ENCODE results near the gene KCNIP1. TPM values are rescaled to one million over a fixed set of nuclear protein-coding genes. Genes with fewer than 3 reads are reported as not detected.

KCNIP1 gene
- total and polyA plus RNA-seq, 2 of the 8 experiments (the other 6 are each of a cell fraction or from before 2014, with no cell fraction given) = 0.52 to 0.83 TPM

DNA sequence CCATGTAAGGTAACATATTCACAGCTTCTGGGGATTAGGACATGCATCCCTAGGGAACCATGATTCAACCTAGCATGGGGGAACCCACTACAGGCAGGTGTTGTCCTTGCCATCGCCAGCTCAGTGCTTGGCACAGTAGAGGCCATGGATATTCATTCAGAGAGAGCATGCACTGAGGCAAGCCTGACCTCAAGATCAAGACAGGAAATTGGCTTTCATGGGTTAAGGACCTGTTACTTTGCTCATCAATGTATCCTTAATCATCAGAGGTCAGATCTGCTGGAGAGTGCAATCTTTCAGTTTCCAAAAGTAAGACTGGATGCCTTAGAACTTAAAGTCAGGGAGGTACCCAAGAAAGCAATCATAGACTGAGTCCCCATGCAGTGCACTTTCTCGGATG, 84.0 kb downstream of the KCNIP1 start:
- H3K56ac ChIP-seq (replicated peaks; ENCODE audit: insufficient read length, low read depth, low read length) = no peak overlapping the region
- no peak overlapping the region for H2BK5ac ChIP-seq (ENCODE audit: low read depth, low read length)
- H3K4me2 ChIP-seq (ENCODE audit: insufficient read depth in 1 of 2, low read depth in 2 of 2, low read length in 2 of 2) = no peak overlapping the region
- no peak overlapping the region for H4K8ac ChIP-seq (ENCODE audit: extremely low read depth, insufficient read depth, low read length)
- ChIA-PET CTCF (ENCODE audit: partially characterized antibody) (interaction anchor here (1.0 to 3.0 kb wide), 7 partner anchors 9 to 314 kb away, joined by 3 to 18 read pairs (median 3); no protein-coding TSS in a partner anchor), POLR2A (ENCODE audit: partially characterized antibody) (no interaction called here)
- no peak overlapping the region for H3K27ac ChIP-seq (ENCODE audit: low read depth, low read length)
- H3K18ac ChIP-seq (ENCODE audit: extremely low read depth, low read length) = no peak overlapping the region
- no peaks in the 10 kb centered on the region for H3K27me3 ChIP-seq (replicated peaks in 1 of 4; ENCODE audit: control insufficient read depth in 3 of 4, extremely low read depth in 1 of 4, insufficient read depth in 3 of 4, low read length in 3 of 4)
- no peak overlapping the region for H2BK120ac ChIP-seq (replicated peaks; ENCODE audit: low read depth, low read length)
- H2BK15ac ChIP-seq (ENCODE audit: low read length) = no peak overlapping the region
- no peak overlapping the region for H3K4me3 ChIP-seq (ENCODE audit: extremely low read depth in 1 of 4, insufficient read depth in 2 of 4, low read depth in 3 of 4, low read length in 4 of 4)
- no peak overlapping the region for H4K91ac ChIP-seq (replicated peaks; ENCODE audit: insufficient read length, low read length)
- 43% methylated on average over 2 of the region's 2 CpGs; no CpG with 5 or more reads in 1 of the 2 experiments for WGBS, 2 experiments (ENCODE audit: extremely low coverage in 1 of 2, insufficient coverage in 1 of 2, insufficient read length in 1 of 2, insufficient replicate concordance in 2 of 2, low coverage in 1 of 2, low lambda C conversion rate in 2 of 2, missing lambda C conversion rate in 1 of 2)
- no peaks in the 10 kb centered on the region for H3K79me2 ChIP-seq (ENCODE audit: control insufficient read depth in 1 of 2, insufficient read depth in 2 of 2, low read length in 2 of 2)
- H2BK12ac ChIP-seq (ENCODE audit: low read depth, low read length) = no peak overlapping the region
- H3K23me2 ChIP-seq (ENCODE audit: low read depth, low read length) = no peaks in the 10 kb centered on the region
- H3K9me3 ChIP-seq (ENCODE audit: insufficient read depth in 2 of 2, low read depth in 1 of 2, low read length in 1 of 2) = no peaks in the 10 kb centered on the region
- H3K79me1 ChIP-seq (ENCODE audit: low read depth, low read length) = no peaks in the 10 kb centered on the region
- no peak overlapping the region for H3K14ac ChIP-seq (ENCODE audit: insufficient read length)
- H3K23ac ChIP-seq (ENCODE audit: insufficient read length) = no peak overlapping the region
- FAIRE-seq (no peak), DNase-seq (ENCODE audit: low read depth in 1 of 2, low spot score in 2 of 2) (no peak)
- H2AK5ac ChIP-seq (ENCODE audit: low read depth, low read length) = no peak overlapping the region
- no peak overlapping the region for H3K9ac ChIP-seq (replicated peaks in 1 of 4; ENCODE audit: extremely low read depth in 1 of 4, low read depth in 3 of 4, low read length in 3 of 4)
- H3K36me3 ChIP-seq (ENCODE audit: control insufficient read depth in 2 of 4, insufficient read depth in 4 of 4, low read length in 3 of 4) = no peaks in the 10 kb centered on the region
- H3K4ac ChIP-seq (replicated peaks; ENCODE audit: insufficient read length, low read depth, low read length) = no peak overlapping the region
- no peaks in the 10 kb centered on the region for H3K4me1 ChIP-seq (replicated peaks in 1 of 4; ENCODE audit: control insufficient read depth in 3 of 4, insufficient read depth in 4 of 4, low read length in 3 of 4)
- no peaks in the 10 kb centered on the region for H4K20me1 ChIP-seq (replicated peaks in 1 of 2; ENCODE audit: control insufficient read depth in 1 of 2, insufficient read depth in 2 of 2, low read length in 2 of 2)
- H2AFZ ChIP-seq (ENCODE audit: low read length) = no peak overlapping the region
- H2BK20ac ChIP-seq (ENCODE audit: low read length) = no peak overlapping the region
- no peak overlapping the region for H4K5ac ChIP-seq (ENCODE audit: insufficient read length, low read depth, low read length)
- TF ChIP-seq SP1 (IDR thresholded peaks at IDR 0.05; ENCODE audit: low read depth, low read length) (no peak), MAFK (IDR thresholded peaks at IDR 0.05; ENCODE audit: low read depth, low read length) (no peak), SRF (IDR thresholded peaks at IDR 0.05; ENCODE audit: low read depth, low read length) (no peak), KDM5A (IDR thresholded peaks at IDR 0.05; ENCODE audit: low read length) (no peak), SIRT6 (IDR thresholded peaks at IDR 0.05; ENCODE audit: low read length) (no peak), SP2 (IDR thresholded peaks at IDR 0.05; ENCODE audit: low read length) (no peak), RBBP5 (IDR thresholded peaks at IDR 0.05; ENCODE audit: borderline replicate concordance, low read depth, low read length) (no peak), ZNF274 (IDR thresholded peaks at IDR 0.05; ENCODE audit: borderline replicate concordance, extremely low read depth, low read length) (no peak), POLR2AphosphoS5 (IDR thresholded peaks at IDR 0.05; ENCODE audit: low read depth, low read length) (no peak), CREB1 (IDR thresholded peaks at IDR 0.05) (no peak), GTF2F1 (IDR thresholded peaks at IDR 0.05; ENCODE audit: borderline replicate concordance, low read depth, low read length) (no peak), USF2 (IDR thresholded peaks at IDR 0.05; ENCODE audit: low read length) (no peak), TCF12 (IDR thresholded peaks at IDR 0.05; ENCODE audit: low read depth, low read length) (no peak), CEBPB (IDR thresholded peaks at IDR 0.05; ENCODE audit: low read depth, low read length) (no peak), SP4 (IDR thresholded peaks at IDR 0.05; ENCODE audit: low read length) (no peak)
- TF ChIP-seq, protein P1, sequence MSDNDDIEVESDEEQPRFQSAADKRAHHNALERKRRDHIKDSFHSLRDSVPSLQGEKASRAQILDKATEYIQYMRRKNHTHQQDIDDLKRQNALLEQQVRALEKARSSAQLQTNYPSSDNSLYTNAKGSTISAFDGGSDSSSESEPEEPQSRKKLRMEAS (IDR thresholded peaks at IDR 0.05) = no peak

All from H1 (cell line).